ENCODE data around the gene DSCAM.

The DSCAM gene

DNA sequence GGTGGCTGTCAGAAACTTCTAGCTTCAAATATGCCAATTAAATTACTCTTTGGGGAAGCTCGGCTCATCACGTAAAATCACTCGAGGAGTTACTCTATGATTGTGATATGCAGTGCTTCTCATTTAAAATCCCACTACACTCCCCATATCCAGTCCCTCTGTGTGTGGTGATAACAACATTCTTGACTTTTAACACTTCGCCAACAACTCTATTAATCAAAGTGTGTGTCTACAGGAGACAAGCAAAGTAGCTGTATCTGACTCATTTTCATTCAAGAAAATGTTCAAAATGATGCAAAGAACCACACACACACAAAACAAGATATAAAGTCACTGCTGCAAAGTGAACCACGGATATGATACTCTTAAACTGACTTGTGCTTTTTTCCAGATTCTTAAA, 341.3 kb downstream of the DSCAM start:
- no peak overlapping the region for H3K27ac ChIP-seq
- TF ChIP-seq, protein P1, sequence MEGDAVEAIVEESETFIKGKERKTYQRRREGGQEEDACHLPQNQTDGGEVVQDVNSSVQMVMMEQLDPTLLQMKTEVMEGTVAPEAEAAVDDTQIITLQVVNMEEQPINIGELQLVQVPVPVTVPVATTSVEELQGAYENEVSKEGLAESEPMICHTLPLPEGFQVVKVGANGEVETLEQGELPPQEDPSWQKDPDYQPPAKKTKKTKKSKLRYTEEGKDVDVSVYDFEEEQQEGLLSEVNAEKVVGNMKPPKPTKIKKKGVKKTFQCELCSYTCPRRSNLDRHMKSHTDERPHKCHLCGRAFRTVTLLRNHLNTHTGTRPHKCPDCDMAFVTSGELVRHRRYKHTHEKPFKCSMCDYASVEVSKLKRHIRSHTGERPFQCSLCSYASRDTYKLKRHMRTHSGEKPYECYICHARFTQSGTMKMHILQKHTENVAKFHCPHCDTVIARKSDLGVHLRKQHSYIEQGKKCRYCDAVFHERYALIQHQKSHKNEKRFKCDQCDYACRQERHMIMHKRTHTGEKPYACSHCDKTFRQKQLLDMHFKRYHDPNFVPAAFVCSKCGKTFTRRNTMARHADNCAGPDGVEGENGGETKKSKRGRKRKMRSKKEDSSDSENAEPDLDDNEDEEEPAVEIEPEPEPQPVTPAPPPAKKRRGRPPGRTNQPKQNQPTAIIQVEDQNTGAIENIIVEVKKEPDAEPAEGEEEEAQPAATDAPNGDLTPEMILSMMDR (conservative IDR thresholded peaks at IDR 0.05): no peak

DNA sequence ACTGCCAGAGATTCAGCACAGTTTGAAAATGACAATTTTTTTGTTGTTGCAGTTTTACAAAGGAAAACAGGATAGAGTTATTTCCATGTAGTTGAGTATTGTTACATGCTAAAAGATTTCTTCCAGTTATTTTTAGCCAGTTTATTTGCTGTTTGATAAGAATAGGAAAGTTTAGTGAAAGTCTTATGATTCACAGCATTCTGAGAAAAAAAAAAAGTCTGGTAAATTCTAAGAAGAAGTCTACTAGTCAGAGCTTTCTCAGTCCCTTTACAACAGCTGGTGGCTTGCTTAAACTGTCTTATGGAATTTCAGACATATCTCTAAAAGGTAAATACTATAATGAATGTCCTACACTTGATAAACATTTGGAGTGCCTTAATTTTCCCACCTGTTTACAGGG, 341.7 kb downstream of the DSCAM start:
- TF ChIP-seq, protein P1 (conservative IDR thresholded peaks at IDR 0.05): no peak
- H3K27ac ChIP-seq: no peak overlapping the region

DNA sequence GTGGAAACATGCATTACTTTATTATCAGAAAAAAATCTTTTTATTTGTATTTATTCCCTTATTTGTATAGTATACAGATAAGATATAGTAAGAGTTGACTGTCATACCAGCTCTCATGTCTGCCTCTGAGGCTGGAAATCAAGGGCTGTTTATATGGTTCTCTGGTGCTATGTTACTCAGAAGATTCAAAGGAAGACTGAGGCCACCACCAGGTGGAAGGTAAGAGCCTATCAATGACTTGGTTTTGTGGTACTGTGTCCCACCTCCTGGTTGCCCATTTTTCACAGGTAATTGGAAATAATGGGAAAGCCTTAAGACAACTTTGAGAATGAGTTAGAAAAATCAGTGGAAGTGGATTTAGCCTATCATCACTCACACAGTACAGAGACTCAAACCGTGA, 342.1 kb downstream of the DSCAM start:
- TF ChIP-seq, protein P1 (conservative IDR thresholded peaks at IDR 0.05): no peak; the same call in 1 of the 2 replicates

DNA sequence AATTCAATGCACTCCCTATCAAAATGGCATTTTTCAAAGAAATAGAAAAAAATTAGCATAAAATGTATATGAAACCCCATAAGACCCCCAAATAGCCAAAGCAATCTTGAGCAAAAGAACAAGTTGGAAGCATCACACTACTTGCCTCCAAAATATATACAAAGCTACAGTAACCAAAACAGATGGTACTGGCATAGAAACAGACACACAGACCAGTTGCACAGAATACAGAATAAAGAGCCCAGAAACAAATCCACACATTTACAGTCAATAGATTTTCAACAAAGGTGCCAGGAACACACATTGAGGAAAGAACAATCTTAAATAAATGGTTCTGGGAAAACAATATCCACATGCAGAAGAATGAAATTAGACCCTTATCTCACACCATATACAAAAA, 350.8 kb downstream of the DSCAM start:
- H3K27ac ChIP-seq: no peak overlapping the region
- TF ChIP-seq, protein P1 (conservative IDR thresholded peaks at IDR 0.05): no peak

More for the DNA sequence above, 342.1 kb downstream of the DSCAM start:
- no peak overlapping the region for H3K27ac ChIP-seq

DNA sequence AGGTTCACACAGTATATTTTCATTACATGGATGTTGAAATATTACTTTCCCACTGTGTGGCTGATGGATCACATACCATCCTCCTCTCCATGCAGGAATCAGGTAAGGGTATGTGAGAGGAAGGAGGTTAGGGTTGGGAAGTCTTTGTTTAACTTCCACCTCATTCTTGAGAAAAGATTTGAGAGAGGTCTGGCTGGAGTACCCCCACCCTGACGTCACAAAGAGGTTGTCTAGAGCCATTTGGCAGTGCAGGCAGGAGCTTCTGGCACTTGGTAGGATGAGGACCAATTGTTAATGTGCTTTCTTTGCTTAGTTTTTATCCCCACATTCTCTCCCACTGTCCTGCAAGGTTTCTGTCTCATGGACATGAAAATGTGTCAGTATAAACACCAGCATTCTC, 356.6 kb downstream of the DSCAM start:
- TF ChIP-seq, protein P1 (conservative IDR thresholded peaks at IDR 0.05): no peak
- no peak overlapping the region for H3K27ac ChIP-seq

DNA sequence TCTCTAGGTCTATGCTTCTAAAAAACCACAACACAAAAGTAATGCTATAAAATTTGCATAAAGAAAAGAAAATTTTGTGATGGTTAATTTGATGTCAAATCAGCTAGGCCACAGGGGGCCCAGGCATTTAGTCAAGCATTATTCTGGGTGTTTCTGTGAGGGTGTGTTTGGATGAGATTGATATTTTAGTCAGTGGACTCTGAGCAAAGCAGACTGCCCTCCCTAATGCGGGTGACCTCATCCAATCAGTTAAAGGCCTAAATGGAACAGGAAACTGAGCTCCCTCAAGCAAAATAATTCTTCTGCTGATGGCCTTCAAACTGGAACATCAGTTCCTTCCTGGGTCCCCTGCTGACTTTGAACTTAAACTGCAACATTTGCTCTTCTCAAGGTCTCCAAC, 358.0 kb downstream of the DSCAM start:
- H3K27ac ChIP-seq: no peak overlapping the region
- TF ChIP-seq, protein P1 (conservative IDR thresholded peaks at IDR 0.05): no peak

DNA sequence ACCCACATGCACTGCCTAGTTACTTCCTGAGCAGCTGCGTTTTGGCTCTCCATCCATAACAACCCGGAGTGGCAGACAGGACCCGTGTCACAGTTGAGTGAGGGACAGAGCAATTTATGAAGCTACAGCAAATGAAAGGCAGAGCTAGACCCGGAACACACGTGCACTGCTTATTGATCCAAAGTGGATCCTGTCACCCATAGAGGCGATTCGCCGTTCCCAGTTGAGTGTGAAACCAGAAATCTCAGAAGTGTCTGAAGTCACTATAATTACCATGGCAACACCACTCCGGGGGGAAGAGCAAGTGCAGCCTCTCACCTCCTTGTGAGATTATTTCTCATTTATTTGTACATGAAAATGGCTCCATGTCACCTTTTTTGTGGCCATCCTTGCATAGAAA, 365.2 kb downstream of the DSCAM start:
- no peak overlapping the region for H3K27ac ChIP-seq

More for the DNA sequence above, 365.2 kb downstream of the DSCAM start:
- TF ChIP-seq, protein P1 (conservative IDR thresholded peaks at IDR 0.05): no peak

All from VCaP (cell line).